C4-2B (cell line): Measurements from ENCODE around the gene PCDHGB2.
"Not testable (repeated sequence)": the region's sequence is repeated elsewhere in the genome, so short reads cannot be mapped to it uniquely, and the experiment has no call there.

ENCODE experiments used
- H3K27ac ChIP-seq: fragments of 450-650 bp; 2 replicates; pipeline ENCODE4 v1.5.1; 2017
- ZFX ChIP-seq: fragments of 450-650 bp; IDR thresholded peaks from 2 replicates; pipeline ENCODE4 v1.6.1; 2017
- TF ChIP-seq, protein P1 (sequence below): fragments of 450-650 bp; conservative IDR thresholded peaks from 2 replicates; pipeline ENCODE4 v1.5.1; 2017; ENCODE audit warnings: mild to moderate bottlenecking

The PCDHGB2 gene

DNA sequence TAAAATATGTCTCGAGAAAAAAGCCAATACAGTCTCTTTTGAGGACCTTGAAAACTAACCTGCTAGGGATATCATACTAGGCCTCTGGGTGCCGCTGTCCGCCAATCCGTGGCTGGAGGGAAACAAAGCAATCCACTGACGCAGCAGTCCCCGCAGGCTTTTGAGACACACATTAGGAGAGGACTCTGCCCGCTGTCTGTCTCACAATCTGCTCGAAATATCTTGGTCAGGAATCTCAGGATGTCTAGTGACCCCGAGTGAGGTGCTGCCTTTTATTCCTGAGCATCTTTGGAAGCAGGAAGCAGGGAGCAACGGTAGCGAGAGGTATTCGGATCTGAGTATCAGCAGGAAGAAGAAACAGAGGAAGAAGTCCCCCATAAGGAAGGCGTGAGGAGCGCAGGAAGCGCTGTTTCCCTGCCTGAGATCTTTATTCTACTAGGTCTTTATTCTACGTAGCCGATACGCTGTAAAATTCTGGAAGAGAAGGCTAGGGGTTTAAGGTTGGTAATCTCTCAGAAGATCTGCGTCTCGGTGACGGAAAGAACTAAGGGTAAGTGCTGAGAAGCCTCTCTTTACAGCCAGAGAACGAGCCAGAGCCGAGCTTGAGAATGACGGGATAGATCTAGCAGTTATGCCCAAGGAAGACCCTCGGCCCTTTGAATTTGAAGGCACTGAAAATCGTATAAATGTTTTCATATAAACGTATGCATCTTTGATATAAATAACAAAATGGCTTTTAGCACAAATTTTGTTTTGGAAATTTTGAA lies 33.5 kb upstream of the PCDHGB2 start:
- H3K27ac ChIP-seq, result no peak overlapping the region

DNA sequence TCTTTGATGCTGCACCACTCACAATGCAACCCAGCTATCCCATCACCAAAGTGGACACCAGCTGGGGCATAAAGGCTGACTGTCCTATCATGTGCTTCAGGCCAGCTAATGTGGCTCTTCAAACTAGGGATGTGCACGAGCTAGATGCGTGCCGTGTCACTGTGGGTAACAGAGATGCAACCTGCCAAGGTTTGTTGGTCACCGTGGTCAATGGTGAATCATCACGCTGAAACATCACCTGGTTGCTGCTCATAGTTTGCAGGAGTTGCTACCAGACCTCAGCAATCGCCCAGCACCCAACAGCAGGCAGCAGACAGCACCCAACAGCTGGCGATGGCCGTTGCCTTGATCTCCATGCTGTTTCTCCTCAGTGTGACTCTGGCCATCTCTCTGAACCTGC lies 31.6 kb upstream of the PCDHGB2 start:
- TF ChIP-seq, protein P1, sequence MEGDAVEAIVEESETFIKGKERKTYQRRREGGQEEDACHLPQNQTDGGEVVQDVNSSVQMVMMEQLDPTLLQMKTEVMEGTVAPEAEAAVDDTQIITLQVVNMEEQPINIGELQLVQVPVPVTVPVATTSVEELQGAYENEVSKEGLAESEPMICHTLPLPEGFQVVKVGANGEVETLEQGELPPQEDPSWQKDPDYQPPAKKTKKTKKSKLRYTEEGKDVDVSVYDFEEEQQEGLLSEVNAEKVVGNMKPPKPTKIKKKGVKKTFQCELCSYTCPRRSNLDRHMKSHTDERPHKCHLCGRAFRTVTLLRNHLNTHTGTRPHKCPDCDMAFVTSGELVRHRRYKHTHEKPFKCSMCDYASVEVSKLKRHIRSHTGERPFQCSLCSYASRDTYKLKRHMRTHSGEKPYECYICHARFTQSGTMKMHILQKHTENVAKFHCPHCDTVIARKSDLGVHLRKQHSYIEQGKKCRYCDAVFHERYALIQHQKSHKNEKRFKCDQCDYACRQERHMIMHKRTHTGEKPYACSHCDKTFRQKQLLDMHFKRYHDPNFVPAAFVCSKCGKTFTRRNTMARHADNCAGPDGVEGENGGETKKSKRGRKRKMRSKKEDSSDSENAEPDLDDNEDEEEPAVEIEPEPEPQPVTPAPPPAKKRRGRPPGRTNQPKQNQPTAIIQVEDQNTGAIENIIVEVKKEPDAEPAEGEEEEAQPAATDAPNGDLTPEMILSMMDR, result no peak
- TF ChIP-seq ZFX, result no peak
- no peak overlapping the region for H3K27ac ChIP-seq

More for the DNA sequence above, 33.5 kb upstream of the PCDHGB2 start:
- TF ChIP-seq, protein P1, result peak; percentile 67
- TF ChIP-seq ZFX, result no peak

DNA sequence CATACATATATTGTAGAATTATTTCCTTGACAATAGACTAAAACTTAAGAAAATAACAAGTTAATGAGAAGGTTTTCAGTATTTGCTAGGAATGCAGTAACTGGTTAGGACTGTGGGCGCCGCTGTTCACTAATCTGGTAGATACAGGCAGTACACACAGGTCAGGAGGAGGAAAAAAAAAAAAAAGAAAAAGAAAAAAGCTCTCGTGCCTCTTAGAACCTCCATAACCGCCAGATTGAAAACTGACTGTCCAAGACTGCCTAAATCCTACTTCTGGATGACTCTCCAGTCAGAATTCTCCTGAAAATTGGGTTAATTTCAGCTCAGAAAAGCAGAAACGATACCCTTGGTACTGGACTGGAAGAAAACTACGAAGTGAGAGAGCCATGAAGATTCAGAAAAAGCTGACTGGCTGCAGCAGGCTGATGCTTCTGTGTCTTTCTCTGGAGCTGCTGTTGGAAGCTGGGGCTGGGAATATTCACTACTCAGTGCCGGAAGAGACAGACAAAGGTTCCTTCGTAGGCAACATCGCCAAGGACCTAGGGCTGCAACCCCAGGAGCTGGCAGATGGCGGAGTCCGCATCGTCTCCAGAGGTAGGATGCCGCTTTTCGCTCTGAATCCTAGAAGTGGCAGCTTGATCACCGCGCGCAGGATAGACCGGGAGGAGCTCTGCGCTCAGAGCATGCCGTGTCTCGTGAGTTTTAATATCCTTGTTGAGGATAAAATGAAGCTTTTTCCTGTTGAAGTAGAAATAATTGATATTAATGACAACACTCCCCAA lies 29.3 kb upstream of the PCDHGB2 start, which contains the start of gene PCDHGA1:
Gene PCDHGA1, plus strand, starts transcription at position 216 of the 782 bp plus-strand sequence.
- no peak within 1 kb of the TSS for H3K27ac ChIP-seq
- TF ChIP-seq, protein P1, result peak; percentile 66
- TF ChIP-seq ZFX, result no peak

DNA sequence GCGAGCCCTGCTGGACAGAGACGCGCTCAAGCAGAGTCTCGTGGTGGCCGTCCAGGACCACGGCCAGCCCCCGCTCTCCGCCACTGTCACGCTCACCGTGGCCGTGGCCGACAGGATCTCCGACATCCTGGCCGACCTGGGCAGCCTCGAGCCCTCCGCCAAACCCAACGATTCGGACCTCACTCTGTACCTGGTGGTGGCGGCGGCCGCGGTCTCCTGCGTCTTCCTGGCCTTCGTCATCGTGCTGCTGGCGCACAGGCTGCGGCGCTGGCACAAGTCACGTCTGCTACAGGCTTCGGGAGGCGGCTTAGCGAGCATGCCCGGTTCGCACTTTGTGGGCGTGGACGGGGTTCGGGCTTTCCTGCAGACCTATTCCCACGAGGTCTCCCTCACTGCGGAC lies 27.2 kb upstream of the PCDHGB2 start:
- not testable (repeated sequence) for H3K27ac ChIP-seq

DNA sequence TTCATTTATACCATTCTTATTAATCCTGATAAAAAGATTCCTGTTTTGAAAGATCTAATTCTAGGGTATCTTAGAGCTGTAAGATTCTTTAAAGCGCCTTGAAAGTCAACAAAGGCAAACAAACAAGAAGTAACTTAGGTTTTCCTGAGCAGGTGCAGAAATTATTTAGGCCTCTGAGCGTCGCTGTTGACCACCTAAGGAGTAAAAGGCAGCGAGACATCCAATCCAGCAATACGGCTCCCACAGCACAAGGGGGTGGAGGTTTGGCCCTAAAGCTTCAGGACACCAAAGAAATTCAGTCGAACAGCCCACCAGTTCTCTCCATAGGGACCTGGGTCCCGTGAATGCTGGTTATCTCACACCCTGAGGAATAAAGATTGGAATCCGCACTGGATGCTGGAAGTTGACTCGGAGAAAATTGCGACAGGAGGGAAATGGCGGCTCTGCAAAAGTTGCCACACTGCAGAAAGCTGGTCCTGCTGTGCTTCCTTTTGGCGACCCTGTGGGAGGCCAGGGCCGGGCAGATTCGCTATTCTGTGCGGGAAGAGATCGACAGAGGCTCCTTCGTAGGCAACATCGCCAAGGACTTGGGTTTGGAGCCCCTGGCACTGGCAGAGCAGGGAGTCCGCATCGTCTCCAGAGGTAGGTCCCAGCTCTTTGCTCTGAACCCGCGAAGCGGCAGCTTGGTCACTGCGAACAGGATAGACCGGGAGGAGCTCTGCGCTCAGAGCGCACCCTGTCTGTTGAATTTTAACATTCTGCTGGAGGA lies 21.1 kb upstream of the PCDHGB2 start, which contains the start of gene PCDHGA2:
Gene PCDHGA2, plus strand, starts transcription at position 223 of the 769 bp plus-strand sequence.
- no peak within 1 kb of the TSS for H3K27ac ChIP-seq
- no peak for TF ChIP-seq ZFX
- TF ChIP-seq, protein P1, result peak; percentile 63

DNA sequence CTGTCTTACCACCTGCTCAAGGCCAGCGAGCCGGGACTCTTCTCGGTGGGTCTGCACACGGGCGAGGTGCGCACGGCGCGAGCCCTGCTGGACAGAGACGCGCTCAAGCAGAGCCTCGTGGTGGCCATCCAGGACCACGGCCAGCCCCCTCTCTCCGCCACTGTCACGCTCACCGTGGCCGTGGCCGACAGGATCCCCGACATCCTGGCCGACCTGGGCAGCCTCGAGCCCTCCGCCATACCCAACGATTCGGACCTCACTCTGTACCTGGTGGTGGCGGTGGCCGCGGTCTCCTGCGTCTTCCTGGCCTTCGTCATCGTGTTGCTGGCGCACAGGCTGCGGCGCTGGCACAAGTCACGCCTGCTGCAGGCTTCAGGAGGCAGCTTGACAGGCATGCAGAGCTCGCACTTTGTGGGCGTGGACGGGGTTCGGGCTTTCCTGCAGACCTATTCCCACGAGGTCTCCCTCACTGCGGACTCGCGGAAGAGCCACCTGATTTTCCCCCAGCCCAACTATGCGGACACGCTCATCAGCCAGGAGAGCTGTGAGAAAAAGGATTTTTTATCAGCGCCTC lies 18.9 kb upstream of the PCDHGB2 start:
- not testable (repeated sequence) for H3K27ac ChIP-seq

DNA sequence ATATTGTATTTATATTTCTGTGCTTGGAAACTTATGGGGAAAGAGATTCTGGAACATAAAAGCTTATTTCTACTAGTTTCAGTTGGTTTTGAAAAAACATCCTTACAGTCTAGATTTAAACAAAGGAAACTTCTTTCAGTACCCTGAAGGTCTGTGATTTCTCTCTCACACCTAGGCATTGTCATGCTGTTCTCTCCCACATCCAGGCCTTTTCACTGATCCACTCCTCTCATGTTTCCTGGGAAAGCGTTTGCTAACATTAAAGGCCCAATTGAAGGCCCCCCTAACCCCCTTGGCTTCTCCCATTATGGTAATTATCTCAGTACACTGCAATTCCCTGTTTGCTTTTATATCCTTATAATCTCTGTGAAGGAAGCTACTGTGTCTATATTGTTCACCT lies 17.0 kb upstream of the PCDHGB2 start:
- no peak overlapping the region for H3K27ac ChIP-seq
- TF ChIP-seq ZFX, result no peak

DNA sequence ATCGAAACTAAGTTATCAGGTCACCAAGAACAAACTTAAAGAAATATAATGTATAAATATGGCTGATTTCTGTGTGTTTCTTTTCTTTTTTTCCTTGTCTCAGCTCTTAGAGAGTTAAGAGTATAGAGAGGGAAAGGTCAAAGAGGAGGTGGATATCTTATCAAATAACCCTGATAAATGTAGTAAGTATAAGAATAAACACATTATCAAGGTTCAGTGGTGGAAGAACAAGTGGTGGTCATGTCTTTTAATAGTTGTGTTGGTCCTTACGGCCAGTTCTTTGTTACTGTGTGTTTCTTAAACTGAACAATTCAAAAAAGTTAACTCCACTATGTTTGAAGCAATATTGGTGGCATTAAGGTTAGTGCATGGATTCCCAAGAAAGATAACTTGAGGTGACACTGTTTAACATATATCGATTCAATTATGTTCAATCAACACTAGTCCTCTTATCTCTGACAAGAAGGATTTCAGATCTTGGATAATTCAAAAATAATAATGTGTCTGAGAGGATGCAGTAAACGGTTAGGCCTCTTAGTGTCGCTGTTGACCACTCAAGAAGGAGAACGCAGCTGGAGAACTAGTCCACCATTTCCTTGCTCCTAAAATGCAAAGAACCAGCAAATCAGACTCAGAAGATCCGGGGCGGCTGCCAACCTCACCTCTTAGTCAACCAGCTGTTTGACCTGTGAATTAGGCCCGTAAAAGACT lies 16.4 kb upstream of the PCDHGB2 start, which contains the start of gene PCDHGA3:
Gene PCDHGA3, plus strand, starts transcription at position 588 of the 711 bp plus-strand sequence. CDS start 205 bp downstream, outside the sequence.
- no peak for TF ChIP-seq ZFX
- TF ChIP-seq, protein P1, result peak; percentile 66
- no peak within 1 kb of the TSS for H3K27ac ChIP-seq
